ENCODE measurements around the gene LYG1. TPM values are rescaled to one million over a fixed set of nuclear protein-coding genes. Genes with fewer than 3 reads are reported as not detected.
A peak's percentile ranks its signal among the peaks of the same experiment; 100 is the strongest.
"Not testable (repeated sequence)": the region's sequence is repeated elsewhere in the genome, so short reads cannot be mapped to it uniquely, and the experiment has no call there.

Gene LYG1
- total and polyA plus RNA-seq, 2 of the 4 experiments (the other 2 are of a cell fraction), result 1.2 TPM; not detected in 1

DNA sequence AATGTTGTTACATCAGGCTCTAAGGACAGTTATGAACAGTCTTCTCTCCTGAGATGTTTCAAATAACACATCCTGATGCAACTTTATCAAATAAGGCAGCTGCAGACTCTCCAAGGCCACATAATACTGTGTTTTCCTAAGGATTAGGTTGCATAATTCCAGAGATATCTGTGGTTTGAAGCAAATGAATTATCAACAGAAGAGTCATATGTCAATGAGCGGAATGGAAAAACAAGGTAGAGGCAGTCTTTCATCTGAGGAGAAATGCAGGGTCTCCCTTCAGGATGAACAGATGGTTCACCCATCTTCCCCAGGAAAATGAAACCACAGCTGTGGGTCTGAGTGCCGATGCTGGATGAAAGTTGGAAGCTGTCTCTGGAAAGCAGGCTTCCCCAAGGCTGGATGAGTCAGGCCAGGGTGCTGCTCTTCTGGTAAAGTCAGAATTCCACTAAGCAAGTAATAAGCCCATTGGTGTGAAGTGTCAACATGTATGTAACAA is 22.2 kb downstream of the LYG1 start:
- Histone ChIP-seq H4K20me1 (ENCODE audit: insufficient read depth, low read length) (no peaks in the 10 kb centered on the region; the same call in 1 of the 2 replicates), H3K9ac (ENCODE audit: low read depth, low read length) (no peak overlapping the region), H2AFZ (replicated peaks; ENCODE audit: low read length, poor library complexity) (peak overlapping the region; percentile 2), H4K5ac (ENCODE audit: low read depth, low read length) (no peak overlapping the region), H2AK5ac (ENCODE audit: low read depth, low read length) (no peak overlapping the region), H3K4me3 (ENCODE audit: insufficient read depth, low read depth, low read length) (peak overlapping the region; percentile 23; the same call in 1 of the 2 replicates), H2BK20ac (ENCODE audit: low read depth, low read length) (no peak overlapping the region), H3K14ac (replicated peaks; ENCODE audit: low read depth, low read length) (no peak overlapping the region), H3K56ac (ENCODE audit: extremely low read depth, insufficient read depth, low read length) (no peak overlapping the region), H3K79me1 (ENCODE audit: low read depth in 1 of 2, low read length in 2 of 2) (no peaks in the 10 kb centered on the region), H3K9me1 (ENCODE audit: insufficient read depth, low read length) (no peaks in the 10 kb centered on the region), H2BK120ac (ENCODE audit: low read depth, low read length) (no peak overlapping the region), H3K4ac (ENCODE audit: low read depth, low read length) (no peak overlapping the region), H3K4me2 (ENCODE audit: low read depth, low read length) (peak overlapping the region; percentile 51), H3K36me3 (ENCODE audit: control insufficient read depth, insufficient read depth, low read length) (no peaks in the 10 kb centered on the region), H3K9me3 (ENCODE audit: control insufficient read depth, insufficient read depth, low read length) (peaks cover 4% of the 10 kb centered on the region), H3K4me1 (ENCODE audit: control insufficient read depth, insufficient read depth, low read length) (peaks cover 3% of the 10 kb centered on the region; the same call in 1 of the 2 replicates), H3K27me3 (ENCODE audit: control insufficient read depth, insufficient read depth, low read length) (no peaks in the 10 kb centered on the region; the same call in 1 of the 2 replicates), H4K91ac (ENCODE audit: insufficient read depth, low read depth, low read length) (no peak overlapping the region), H2BK5ac (ENCODE audit: low read depth, low read length, poor library complexity, severe bottlenecking) (no peak overlapping the region), H3K23ac (ENCODE audit: low read depth, low read length) (no peak overlapping the region), H2BK15ac (ENCODE audit: low read depth, low read length) (no peak overlapping the region), H3K27ac (ENCODE audit: insufficient read depth, low read length) (peak overlapping the region; percentile 5; the same call in 1 of the 2 replicates), H2AK9ac (replicated peaks; ENCODE audit: low read depth, low read length, poor library complexity) (no peak overlapping the region), H3K18ac (ENCODE audit: low read depth, low read length) (no peak overlapping the region), H4K8ac (ENCODE audit: low read depth in 2 of 2, low read length in 2 of 2) (no peak overlapping the region)
- CTCF ChIA-PET, result interaction anchor here (1.0 kb wide), 1 partner anchor 17 kb away, joined by 3 read pairs; no protein-coding TSS in a partner anchor
- BruUV-seq (replicated peaks), result no TSS peak
- POLR2A ChIA-PET (ENCODE audit: unreplicated experiment), result interaction anchor here (0.5 kb wide), 1 partner anchor 114 kb away, joined by 3 read pairs; no protein-coding TSS in a partner anchor
- dilution Hi-C loops (cut with HindIII; ENCODE audit: low sequenced_read_pairs, unreplicated experiment), result no loop called here
- in situ Hi-C loops (cut with MboI; ENCODE audit: low sequenced_read_pairs), result no loop called here
- WGBS, 2 experiments (ENCODE audit: extremely low coverage in 2 of 2, insufficient read length in 1 of 2), result no CpG with 5 or more reads among the region's 2 CpGs
- DNase-seq, result peak; percentile 92
- ATAC-seq (ENCODE audit: low read depth), result peak; percentile 98
- intact Hi-C loops (cut with micrococcal nuclease), result no loop called here
- TF ChIP-seq BHLHE40 (IDR thresholded peaks at IDR 0.05; ENCODE audit: low read depth, low read length) (peak; percentile 19; the same call in 1 of the 2 replicates), MAZ (IDR thresholded peaks at IDR 0.05; ENCODE audit: borderline replicate concordance, low read depth, low read length) (no peak), RCOR1 (IDR thresholded peaks at IDR 0.05; ENCODE audit: insufficient replicate concordance, low read length) (peak; percentile 10), CEBPB (IDR thresholded peaks at IDR 0.05; ENCODE audit: low read depth, low read length) (peak; percentile 89), POLR2A (IDR thresholded peaks at IDR 0.05; ENCODE audit: low read depth, low read length) (no peak)

- H2BK15ac ChIP-seq (ENCODE audit: low read depth, low read length); dilution Hi-C loops (cut with HindIII; ENCODE audit: low sequenced_read_pairs, unreplicated experiment); BruUV-seq (replicated peaks); H3K4ac ChIP-seq (ENCODE audit: low read depth, low read length); H3K4me3 ChIP-seq (ENCODE audit: insufficient read depth, low read depth, low read length); in situ Hi-C loops (cut with MboI; ENCODE audit: low sequenced_read_pairs); H3K23ac ChIP-seq (ENCODE audit: low read depth, low read length); H4K20me1 ChIP-seq (ENCODE audit: insufficient read depth, low read length); H3K9ac ChIP-seq (ENCODE audit: low read depth, low read length); H3K18ac ChIP-seq (ENCODE audit: low read depth, low read length); H2BK5ac ChIP-seq (ENCODE audit: low read depth, low read length, poor library complexity, severe bottlenecking); POLR2A ChIA-PET (ENCODE audit: unreplicated experiment); H4K5ac ChIP-seq (ENCODE audit: low read depth, low read length); H2BK20ac ChIP-seq (ENCODE audit: low read depth, low read length); H3K9me1 ChIP-seq (ENCODE audit: insufficient read depth, low read length); intact Hi-C loops (cut with micrococcal nuclease); H3K79me1 ChIP-seq (ENCODE audit: low read depth in 1 of 2, low read length in 2 of 2); DNase-seq; H3K14ac ChIP-seq (replicated peaks; ENCODE audit: low read depth, low read length); H2AK9ac ChIP-seq (replicated peaks; ENCODE audit: low read depth, low read length, poor library complexity); H3K9me3 ChIP-seq (ENCODE audit: control insufficient read depth, insufficient read depth, low read length); H3K4me1 ChIP-seq (ENCODE audit: control insufficient read depth, insufficient read depth, low read length); H3K27me3 ChIP-seq (ENCODE audit: control insufficient read depth, insufficient read depth, low read length); H4K8ac ChIP-seq (ENCODE audit: low read depth in 2 of 2, low read length in 2 of 2); H2AK5ac ChIP-seq (ENCODE audit: low read depth, low read length); H3K36me3 ChIP-seq (ENCODE audit: control insufficient read depth, insufficient read depth, low read length); H2AFZ ChIP-seq (replicated peaks; ENCODE audit: low read length, poor library complexity); H3K56ac ChIP-seq (ENCODE audit: extremely low read depth, insufficient read depth, low read length); H4K91ac ChIP-seq (ENCODE audit: insufficient read depth, low read depth, low read length); H2BK120ac ChIP-seq (ENCODE audit: low read depth, low read length): not testable (repeated sequence)
- Histone ChIP-seq H3K4me2 (ENCODE audit: low read depth, low read length) (peak overlapping the region; percentile 51; the same call in 1 of the 2 replicates), H3K27ac (ENCODE audit: insufficient read depth, low read length) (peak overlapping the region; percentile 39; the same call in 1 of the 2 replicates)
- CTCF ChIA-PET, result interaction anchor here (1.0 kb wide), 1 partner anchor 17 kb away, joined by 3 read pairs; no protein-coding TSS in a partner anchor
- WGBS, 2 experiments (ENCODE audit: extremely low coverage in 2 of 2, insufficient read length in 1 of 2), result no CpG with 5 or more reads among the region's 5 CpGs
- peak; percentile 35 for ATAC-seq (ENCODE audit: low read depth)
These were observed 22.7 kb downstream of the LYG1 start for GRCh38 chr2:99278195-99278765.

Measured in IMR-90 (cell line).